SK-N-SH treated with all-trans-retinoic acid at 6 μM for 48 hours (cell line): ENCODE data around the gene MPP1.

Experiments used
- ATAC-seq: fragments of 200-7000 bp; cut with Tn5 transposase; 3 replicates; pipeline ENCODE4 v1.9.1; 2020; ENCODE audit warnings: mild to moderate bottlenecking, moderate library complexity
- ARNTL ChIP-seq: fragments of 450-650 bp; formaldehyde crosslinking; IDR thresholded peaks from 2 replicates; pipeline ENCODE4 v1.5.0; 2020; ENCODE audit warnings: low read depth, mild to moderate bottlenecking, moderate library complexity, borderline replicate concordance
- BACH2 ChIP-seq: fragments of 250-450 bp; sonication (Bioruptor Pico); IDR thresholded peaks from 2 replicates; pipeline ENCODE4 v1.9.0; 2021; ENCODE audit warnings: mild to moderate bottlenecking, borderline replicate concordance
- CSDC2 ChIP-seq: fragments of 250-450 bp; sonication (Bioruptor Pico); IDR thresholded peaks from 2 replicates; pipeline ENCODE4 v1.5.0; 2020; ENCODE audit warnings: mild to moderate bottlenecking, moderate library complexity
- CSRNP3 ChIP-seq: fragments of 250-450 bp; sonication (Bioruptor Pico); IDR thresholded peaks from 2 replicates; pipeline ENCODE4 v1.5.1; 2021; ENCODE audit warnings: mild to moderate bottlenecking, moderate library complexity
- ESRRG ChIP-seq: fragments of 250-450 bp; sonication (Bioruptor Pico); IDR thresholded peaks from 2 replicates; pipeline ENCODE4 v1.6.1; 2021; ENCODE audit warnings: mild to moderate bottlenecking
- GLIS3 ChIP-seq: fragments of 250-450 bp; sonication (Bioruptor Pico); IDR thresholded peaks from 2 replicates; pipeline ENCODE4 v1.5.0; 2020; ENCODE audit warnings: mild to moderate bottlenecking, moderate library complexity
- ISL1 ChIP-seq: fragments of 250-450 bp; sonication (Bioruptor Pico); IDR thresholded peaks from 2 replicates; pipeline ENCODE4 v2.1.2; 2022; ENCODE audit warnings: mild to moderate bottlenecking, moderate library complexity
- OSR1 ChIP-seq: fragments of 250-450 bp; sonication (Bioruptor Pico); IDR thresholded peaks from 2 replicates; pipeline ENCODE4 v1.8.0; 2022; ENCODE audit warnings: moderate library complexity, mild to moderate bottlenecking, inconsistent platforms
- PATZ1 ChIP-seq: fragments of 250-450 bp; sonication (Bioruptor Pico); IDR thresholded peaks from 2 replicates; pipeline ENCODE4 v1.8.0; 2020; ENCODE audit warnings: mild to moderate bottlenecking, moderate library complexity, borderline replicate concordance
- POU6F1 ChIP-seq: fragments of 250-450 bp; sonication (Bioruptor Pico); IDR thresholded peaks from 2 replicates; pipeline ENCODE4 v1.8.0; 2021; ENCODE audit warnings: low read depth, mild to moderate bottlenecking, moderate library complexity, borderline replicate concordance
- PPARA ChIP-seq: fragments of 250-450 bp; sonication (Bioruptor Pico); IDR thresholded peaks from 2 replicates; pipeline ENCODE4 v1.5.0; 2020; ENCODE audit warnings: mild to moderate bottlenecking, borderline replicate concordance
- RARB ChIP-seq: fragments of 250-450 bp; sonication (Bioruptor Pico); IDR thresholded peaks from 2 replicates; pipeline ENCODE4 v1.8.0; 2021; ENCODE audit warnings: mild to moderate bottlenecking, moderate library complexity
- SNAI2 ChIP-seq: fragments of 250-450 bp; sonication (Bioruptor Pico); IDR thresholded peaks from 2 replicates; pipeline ENCODE4 v1.5.0; 2020; ENCODE audit warnings: mild to moderate bottlenecking, moderate library complexity
- TCF4 ChIP-seq: fragments of 250-450 bp; sonication (Bioruptor Pico); IDR thresholded peaks from 2 replicates; pipeline ENCODE4 v1.8.0; 2021; ENCODE audit warnings: mild to moderate bottlenecking, moderate library complexity, borderline replicate concordance
- TOX ChIP-seq: fragments of 250-450 bp; sonication (Bioruptor Pico); IDR thresholded peaks from 2 replicates; pipeline ENCODE4 v1.8.0; 2021; ENCODE audit warnings: mild to moderate bottlenecking, moderate library complexity, borderline replicate concordance
- TSHZ2 ChIP-seq: fragments of 250-450 bp; sonication (Bioruptor Pico); IDR thresholded peaks from 2 replicates; pipeline ENCODE4 v1.5.0; 2020; ENCODE audit warnings: mild to moderate bottlenecking, moderate library complexity
- ZC3H10 ChIP-seq: fragments of 250-450 bp; sonication (Bioruptor Pico); IDR thresholded peaks from 2 replicates; pipeline ENCODE4 v1.5.1; 2021; ENCODE audit warnings: mild to moderate bottlenecking, moderate library complexity
- ZFP3 ChIP-seq: fragments of 250-450 bp; sonication (Bioruptor Pico); IDR thresholded peaks from 2 replicates; pipeline ENCODE4 v1.5.0; 2020; ENCODE audit warnings: mild to moderate bottlenecking, moderate library complexity
- ZFP30 ChIP-seq: fragments of 450-650 bp; formaldehyde crosslinking; IDR thresholded peaks from 2 replicates; pipeline ENCODE4 v1.5.0; 2022; ENCODE audit warnings: mild to moderate bottlenecking, moderate library complexity
- ZNF565 ChIP-seq: fragments of 450-650 bp; formaldehyde crosslinking; conservative IDR thresholded peaks from 2 replicates; pipeline ENCODE4 v1.5.0; 2020; ENCODE audit warnings: low read depth, mild to moderate bottlenecking, moderate library complexity
- ZNF70 ChIP-seq: fragments of 450-650 bp; formaldehyde crosslinking; IDR thresholded peaks from 2 replicates; pipeline ENCODE4 v1.5.0; 2020; ENCODE audit warnings: mild to moderate bottlenecking, moderate library complexity
- ZNF8 ChIP-seq: fragments of 450-650 bp; formaldehyde crosslinking; IDR thresholded peaks from 2 replicates; pipeline ENCODE4 v1.5.0; 2020; ENCODE audit warnings: mild to moderate bottlenecking, moderate library complexity

Gene MPP1

GRCh38 chrX:154775419-154776349 lies 29.6 kb downstream of the MPP1 start:
- no peak for TF ChIP-seq ZC3H10 (CRISPR knock-in tag)
- no peak for TF ChIP-seq ZNF565
- no peak for TF ChIP-seq ZFP3 (CRISPR knock-in tag)
- TF ChIP-seq GLIS3 (CRISPR knock-in tag): no peak
- no peak for TF ChIP-seq TSHZ2 (CRISPR knock-in tag)
- no peak for TF ChIP-seq SNAI2 (CRISPR knock-in tag)
- no peak for TF ChIP-seq CSRNP3 (CRISPR knock-in tag)
- TF ChIP-seq ZNF70 (CRISPR knock-in tag): no peak
- TF ChIP-seq ZNF8 (CRISPR knock-in tag): no peak
- TF ChIP-seq PPARA (CRISPR knock-in tag): no peak
- no peak for TF ChIP-seq PATZ1 (CRISPR knock-in tag)
- TF ChIP-seq POU6F1 (CRISPR knock-in tag): no peak
- TF ChIP-seq RARB: no peak
- no peak for TF ChIP-seq ZFP30 (CRISPR knock-in tag)
- TF ChIP-seq CSDC2 (CRISPR knock-in tag): no peak
- no peak for TF ChIP-seq ESRRG (CRISPR knock-in tag)
- no peak for TF ChIP-seq ISL1
- TF ChIP-seq TOX: no peak
- no peak for TF ChIP-seq ARNTL (CRISPR knock-in tag)
- TF ChIP-seq, all 23 proteins: peak for 0
- peak; percentile 49 for ATAC-seq

GRCh38 chrX:154774622-154775021 lies 30.7 kb downstream of the MPP1 start:
- ATAC-seq: no peak
- TF ChIP-seq ZFP3 (CRISPR knock-in tag) (no peak), ZNF565 (no peak), CSRNP3 (CRISPR knock-in tag) (no peak), GLIS3 (CRISPR knock-in tag) (no peak), ZNF8 (CRISPR knock-in tag) (no peak), TCF4 (CRISPR knock-in tag) (no peak), ESRRG (CRISPR knock-in tag) (no peak), PATZ1 (CRISPR knock-in tag) (no peak), ISL1 (no peak), CSDC2 (CRISPR knock-in tag) (no peak), ZC3H10 (CRISPR knock-in tag) (no peak), ZFP30 (CRISPR knock-in tag) (no peak), POU6F1 (CRISPR knock-in tag) (no peak), PPARA (CRISPR knock-in tag) (no peak), ZNF70 (CRISPR knock-in tag) (no peak), OSR1 (CRISPR knock-in tag) (no peak), BACH2 (no peak), RARB (no peak)
